Esophagus squamous epithelium (tissue), 4 donors: ENCODE measurements around the gene CDKAL1.

Experiments
- POLR2A ChIP-seq, 4 donors: fragments of 450-650 bp; IDR thresholded peaks; one replicate each; pipeline ENCODE4 v1.6.1; 2017; ENCODE audit warnings: antibody characterized with exemption in 4 of 4, mild to moderate bottlenecking in 4 of 4, moderate library complexity in 3 of 4
- TF ChIP-seq, protein P1 (sequence below), 6 experiments: fragments of 450-650 bp in 4 of 6; fragments of 200-600 bp in 2 of 6; sonication (generic) in 2 of 6; IDR thresholded peaks; one replicate each; pipeline ENCODE4 v1.5.1; 2016 to 2019; ENCODE audit warnings: antibody characterized with exemption in 6 of 6, mild to moderate bottlenecking in 4 of 6, moderate library complexity in 4 of 6

DNA sequence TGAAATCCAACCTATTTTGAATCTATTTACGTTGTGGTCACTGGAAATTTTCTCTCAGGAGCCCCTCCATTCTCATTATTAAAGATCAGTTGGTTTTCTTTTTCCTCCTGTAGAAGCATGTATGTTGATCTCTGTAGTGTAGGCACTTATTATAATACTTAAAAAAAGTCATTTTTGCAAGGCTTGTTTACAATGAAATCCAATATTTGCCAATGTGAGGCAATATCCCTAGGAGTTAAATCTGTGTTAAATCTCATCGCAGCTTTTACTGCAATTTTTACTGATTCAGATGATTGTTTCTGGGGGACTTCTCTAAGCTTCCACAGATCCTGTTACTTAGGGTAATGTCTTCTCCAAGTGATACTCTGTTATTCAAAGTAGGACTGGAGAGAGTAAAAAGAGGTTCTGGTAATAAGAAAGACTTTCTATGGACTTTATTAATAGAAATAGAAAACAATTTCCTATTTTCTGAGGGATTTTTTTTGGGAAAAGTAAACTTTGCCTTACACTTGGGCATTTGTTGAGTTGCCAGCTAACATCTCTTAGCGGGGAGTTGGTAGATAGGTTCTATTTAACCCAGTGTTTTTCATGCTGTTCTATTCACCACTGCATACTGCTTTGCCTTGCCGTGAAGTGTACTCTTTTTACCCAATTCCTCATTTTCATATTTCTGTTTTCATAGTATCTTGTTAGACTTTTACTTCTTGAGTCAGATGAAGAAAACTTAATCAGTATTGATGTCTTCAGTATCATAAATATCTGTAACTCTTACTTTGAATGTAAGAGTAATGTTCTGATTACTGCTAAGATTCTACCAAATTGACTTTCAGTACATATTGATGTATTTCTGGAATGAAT lies 48.6 kb downstream of the CDKAL1 start:
- no peak for TF ChIP-seq POLR2A (IDR thresholded peaks at IDR 0.05)
- TF ChIP-seq, protein P1, sequence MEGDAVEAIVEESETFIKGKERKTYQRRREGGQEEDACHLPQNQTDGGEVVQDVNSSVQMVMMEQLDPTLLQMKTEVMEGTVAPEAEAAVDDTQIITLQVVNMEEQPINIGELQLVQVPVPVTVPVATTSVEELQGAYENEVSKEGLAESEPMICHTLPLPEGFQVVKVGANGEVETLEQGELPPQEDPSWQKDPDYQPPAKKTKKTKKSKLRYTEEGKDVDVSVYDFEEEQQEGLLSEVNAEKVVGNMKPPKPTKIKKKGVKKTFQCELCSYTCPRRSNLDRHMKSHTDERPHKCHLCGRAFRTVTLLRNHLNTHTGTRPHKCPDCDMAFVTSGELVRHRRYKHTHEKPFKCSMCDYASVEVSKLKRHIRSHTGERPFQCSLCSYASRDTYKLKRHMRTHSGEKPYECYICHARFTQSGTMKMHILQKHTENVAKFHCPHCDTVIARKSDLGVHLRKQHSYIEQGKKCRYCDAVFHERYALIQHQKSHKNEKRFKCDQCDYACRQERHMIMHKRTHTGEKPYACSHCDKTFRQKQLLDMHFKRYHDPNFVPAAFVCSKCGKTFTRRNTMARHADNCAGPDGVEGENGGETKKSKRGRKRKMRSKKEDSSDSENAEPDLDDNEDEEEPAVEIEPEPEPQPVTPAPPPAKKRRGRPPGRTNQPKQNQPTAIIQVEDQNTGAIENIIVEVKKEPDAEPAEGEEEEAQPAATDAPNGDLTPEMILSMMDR (IDR thresholded peaks at IDR 0.05): no peak
